ENCODE results near the gene NPAS3. TPM values are rescaled to one million over a fixed set of nuclear protein-coding genes. Genes with fewer than 3 reads are reported as not detected.

Gene NPAS3
- total RNA-seq, 1 donor from 2014 or later: 5.2 TPM

DNA sequence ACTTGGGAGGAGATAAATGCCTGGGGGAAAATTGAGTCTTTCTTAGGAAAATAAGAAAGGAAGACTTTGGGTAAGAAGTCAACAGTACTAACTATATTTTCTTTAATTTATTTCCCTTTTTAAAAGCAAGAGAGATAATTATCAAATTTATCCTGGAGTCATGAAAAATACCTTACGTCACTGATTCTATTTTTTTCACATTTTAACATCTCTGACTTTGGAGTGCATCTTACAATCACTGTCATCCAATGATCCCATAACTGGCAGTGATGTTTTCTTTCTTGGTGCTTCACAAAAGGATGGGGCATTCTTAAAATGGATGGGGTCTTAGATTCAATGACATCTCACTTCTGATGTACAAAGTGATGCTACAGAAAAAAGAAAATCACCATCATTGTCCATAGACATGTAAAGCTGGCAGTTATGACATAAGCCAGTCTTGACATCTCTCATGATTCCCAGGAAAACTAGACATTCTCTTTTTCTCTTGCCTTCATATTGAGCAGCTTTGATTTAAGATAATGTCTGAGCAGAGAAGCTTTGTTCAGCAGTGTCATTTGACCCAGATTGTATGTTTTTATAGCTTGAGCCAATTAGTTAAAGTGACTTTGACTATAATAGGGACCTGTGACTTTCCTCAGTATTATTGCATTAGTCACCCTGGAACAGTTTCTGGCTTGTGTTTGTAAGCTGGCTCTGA, 776.0 kb downstream of the NPAS3 start:
- no peak overlapping the region for H3K4me3 Mint-ChIP-seq
- H3K9me3 Mint-ChIP-seq: peaks cover 9% of the 10 kb centered on the region
- DNase-seq (ENCODE audit: low spot score in 2 of 2, unreplicated experiment in 2 of 2): no peak
- H3K36me3 Mint-ChIP-seq: no peaks in the 10 kb centered on the region
- H3K27me3 Mint-ChIP-seq (ENCODE audit: low read depth): peaks cover 11% of the 10 kb centered on the region
- TF ChIP-seq, protein P1, sequence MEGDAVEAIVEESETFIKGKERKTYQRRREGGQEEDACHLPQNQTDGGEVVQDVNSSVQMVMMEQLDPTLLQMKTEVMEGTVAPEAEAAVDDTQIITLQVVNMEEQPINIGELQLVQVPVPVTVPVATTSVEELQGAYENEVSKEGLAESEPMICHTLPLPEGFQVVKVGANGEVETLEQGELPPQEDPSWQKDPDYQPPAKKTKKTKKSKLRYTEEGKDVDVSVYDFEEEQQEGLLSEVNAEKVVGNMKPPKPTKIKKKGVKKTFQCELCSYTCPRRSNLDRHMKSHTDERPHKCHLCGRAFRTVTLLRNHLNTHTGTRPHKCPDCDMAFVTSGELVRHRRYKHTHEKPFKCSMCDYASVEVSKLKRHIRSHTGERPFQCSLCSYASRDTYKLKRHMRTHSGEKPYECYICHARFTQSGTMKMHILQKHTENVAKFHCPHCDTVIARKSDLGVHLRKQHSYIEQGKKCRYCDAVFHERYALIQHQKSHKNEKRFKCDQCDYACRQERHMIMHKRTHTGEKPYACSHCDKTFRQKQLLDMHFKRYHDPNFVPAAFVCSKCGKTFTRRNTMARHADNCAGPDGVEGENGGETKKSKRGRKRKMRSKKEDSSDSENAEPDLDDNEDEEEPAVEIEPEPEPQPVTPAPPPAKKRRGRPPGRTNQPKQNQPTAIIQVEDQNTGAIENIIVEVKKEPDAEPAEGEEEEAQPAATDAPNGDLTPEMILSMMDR (IDR thresholded peaks at IDR 0.05; ENCODE audit: unreplicated experiment): no peak
- peaks cover 5% of the 10 kb centered on the region for H3K4me1 Mint-ChIP-seq
- H3K27ac Mint-ChIP-seq: no peak overlapping the region

DNA sequence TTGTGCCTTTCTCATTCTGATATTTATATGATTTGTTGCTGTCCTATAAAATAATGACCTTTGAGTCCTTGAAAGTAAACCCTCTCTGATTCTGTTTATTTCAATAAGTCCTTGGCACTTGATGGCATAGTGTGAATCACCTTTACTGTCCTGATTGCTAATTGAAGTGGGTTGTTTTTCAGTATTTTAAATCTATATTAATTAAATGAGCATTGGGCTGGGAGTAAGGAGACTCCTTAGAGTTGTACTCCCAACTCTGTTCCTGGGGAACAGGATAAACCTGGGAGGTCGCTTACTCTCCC, 776.5 kb downstream of the NPAS3 start:
- Mint-ChIP-seq H3K9me3 (peaks cover 9% of the 10 kb centered on the region), H3K4me1 (peaks cover 6% of the 10 kb centered on the region), H3K27me3 (ENCODE audit: low read depth) (peaks cover 9% of the 10 kb centered on the region), H3K4me3 (no peak overlapping the region), H3K36me3 (no peaks in the 10 kb centered on the region), H3K27ac (no peak overlapping the region)
- TF ChIP-seq, protein P1 (IDR thresholded peaks at IDR 0.05; ENCODE audit: unreplicated experiment): no peak
- no peak for DNase-seq (ENCODE audit: low spot score in 2 of 2, unreplicated experiment in 2 of 2)

DNA sequence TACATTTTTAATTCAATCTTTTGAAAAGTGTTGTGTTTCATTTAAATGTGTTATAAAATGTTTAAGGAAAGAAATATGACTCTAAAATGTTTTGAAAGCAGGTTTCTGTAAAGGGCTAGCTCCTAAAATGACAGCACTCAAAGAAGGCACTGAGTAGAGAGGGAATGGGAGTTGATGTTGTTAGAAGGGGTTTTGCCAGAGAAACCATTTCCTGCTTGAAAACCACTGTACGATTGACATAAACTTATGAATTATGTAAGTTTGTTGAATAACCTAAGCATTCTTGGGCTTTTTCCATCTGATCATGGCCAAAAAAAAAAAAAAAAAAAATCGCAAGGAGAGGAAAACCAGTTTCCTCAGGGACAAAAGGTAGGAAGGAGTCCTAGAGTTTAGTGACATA, 778.2 kb downstream of the NPAS3 start:
- H3K27me3 Mint-ChIP-seq (ENCODE audit: low read depth): peaks cover 11% of the 10 kb centered on the region
- DNase-seq (ENCODE audit: low spot score in 2 of 2, unreplicated experiment in 2 of 2): no peak
- TF ChIP-seq, protein P1 (IDR thresholded peaks at IDR 0.05; ENCODE audit: unreplicated experiment): no peak
- peaks cover 9% of the 10 kb centered on the region for H3K9me3 Mint-ChIP-seq
- no peak overlapping the region for H3K4me3 Mint-ChIP-seq
- H3K4me1 Mint-ChIP-seq: peaks cover 6% of the 10 kb centered on the region
- H3K36me3 Mint-ChIP-seq: no peaks in the 10 kb centered on the region
- H3K27ac Mint-ChIP-seq: no peak overlapping the region

DNA sequence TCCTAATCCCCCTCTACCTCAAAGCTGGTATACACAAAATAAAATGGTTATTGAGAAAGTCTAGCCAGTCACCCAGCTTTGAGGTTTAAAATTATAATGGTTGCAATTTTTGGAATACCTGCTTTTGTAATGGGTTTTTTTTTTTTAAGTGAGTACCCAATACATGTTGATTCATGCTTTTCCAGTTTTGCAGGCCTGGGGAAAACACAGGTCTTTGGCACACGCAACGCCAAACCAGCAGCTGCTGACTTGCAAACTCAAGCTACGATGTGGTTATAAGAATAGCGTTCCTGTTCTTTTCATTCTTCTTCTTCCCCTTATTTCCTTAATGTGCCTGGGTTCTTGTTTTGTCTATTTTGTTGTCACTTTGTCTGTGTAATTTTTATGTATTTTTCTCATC, 779.2 kb downstream of the NPAS3 start:
- Mint-ChIP-seq H3K27ac (no peak overlapping the region), H3K27me3 (ENCODE audit: low read depth) (peaks cover 10% of the 10 kb centered on the region), H3K36me3 (no peaks in the 10 kb centered on the region), H3K4me3 (no peak overlapping the region), H3K9me3 (peaks cover 9% of the 10 kb centered on the region), H3K4me1 (peaks cover 8% of the 10 kb centered on the region)
- TF ChIP-seq, protein P1 (IDR thresholded peaks at IDR 0.05; ENCODE audit: unreplicated experiment): no peak
- DNase-seq (ENCODE audit: low spot score in 2 of 2, unreplicated experiment in 2 of 2): no peak

DNA sequence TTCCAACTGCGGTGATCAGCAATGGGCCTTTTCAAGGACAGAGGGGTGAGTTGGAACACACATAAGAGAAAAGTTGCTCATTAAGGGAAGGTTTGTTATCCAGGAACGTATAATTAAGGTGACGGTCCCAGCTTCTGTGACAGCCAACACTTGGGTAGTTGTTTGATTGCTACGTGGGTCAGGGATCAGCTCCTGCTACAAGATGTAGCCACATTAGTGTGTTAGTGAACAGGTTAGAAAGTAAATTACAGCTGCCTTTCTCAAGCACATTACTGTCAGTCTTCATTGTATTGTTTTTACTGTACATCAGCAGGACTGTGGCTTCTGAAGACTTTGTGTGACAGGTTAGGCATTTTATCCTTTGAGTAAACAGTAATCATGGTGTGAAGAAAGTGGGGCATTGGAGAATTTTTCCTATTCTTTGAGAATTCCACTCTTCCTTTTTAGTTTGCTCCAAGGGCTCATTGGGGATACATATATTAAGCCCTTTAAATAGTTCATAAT, 781.7 kb downstream of the NPAS3 start:
- Mint-ChIP-seq H3K27me3 (ENCODE audit: low read depth) (peaks cover 4% of the 10 kb centered on the region), H3K4me3 (no peak overlapping the region), H3K4me1 (peaks cover 8% of the 10 kb centered on the region), H3K9me3 (peaks cover 9% of the 10 kb centered on the region), H3K36me3 (no peaks in the 10 kb centered on the region), H3K27ac (no peak overlapping the region)
- TF ChIP-seq, protein P1 (IDR thresholded peaks at IDR 0.05; ENCODE audit: unreplicated experiment): no peak
- no peak for DNase-seq (ENCODE audit: low spot score in 2 of 2, unreplicated experiment in 2 of 2)

Data from mesothelial cell of epicardium (in vitro differentiated cells).